Body of pancreas (tissue), 4 donors: ENCODE measurements around the gene PBX1. TPM values are rescaled to one million over a fixed set of nuclear protein-coding genes. Genes with fewer than 3 reads are reported as not detected.

Source experiments
- ATAC-seq: fragments of 150-250 bp; one replicate; pipeline ENCODE4 v1.9.1; 2016
- DNase-seq, 4 donors: peaks; one replicate each; pipeline ENCODE4 v3.0.0-alpha.2; 2019
- H3K27ac ChIP-seq, 4 donors: fragments of 200-600 bp; sonication (generic); 1 replicate in 3 of 4; 2 replicates in 1 of 4; pipeline versions ENCODE4 v1.5.1 to v1.6.1; 2016 to 2019; ENCODE audit warnings: mild to moderate bottlenecking in 1 of 4, mixed read lengths in 1 of 4, moderate library complexity in 1 of 4
- H3K27me3 ChIP-seq, 2 donors: fragments of 200-600 bp; sonication (generic); one replicate each; pipeline ENCODE4 v1.6.0; 2016; ENCODE audit warnings: mild to moderate bottlenecking in 1 of 2
- H3K36me3 ChIP-seq, 2 donors: fragments of 200-600 bp; sonication (generic); replicated peaks in 1 of 2; 2 replicates each; pipeline ENCODE4 v1.5.1; 2016; ENCODE audit warnings: low read depth in 2 of 2; ENCODE audit not compliant: insufficient read depth in 1 of 2
- H3K4me1 ChIP-seq: fragments of 200-600 bp; sonication (generic); one replicate; pipeline ENCODE4 v1.6.0; 2016
- H3K4me3 ChIP-seq, 2 donors: fragments of 200-600 bp; sonication (generic); 1 replicate in 1 of 2; 2 replicates in 1 of 2; pipeline ENCODE4 v1.5.1; 2016 to 2019
- H3K9me3 ChIP-seq, 3 donors: fragments of 200-600 bp; sonication (generic); 1 replicate in 2 of 3; 2 replicates in 1 of 3; pipeline ENCODE4 v1.5.1; 2016
- POLR2A ChIP-seq, 3 donors: fragments of 450-650 bp; IDR thresholded peaks; one replicate each; pipeline ENCODE4 v1.6.1; 2016; ENCODE audit warnings: antibody characterized with exemption in 3 of 3, mild to moderate bottlenecking in 2 of 3
- WGBS, 2 donors: methylation state at CpG; one replicate each; pipeline ENCODE4 v1.1.5; 2017; 5-methylcytosine and 5-hydroxymethylcytosine counted together
- intact Hi-C: fragments of 100-400 bp; cut with DNase I; formaldehyde crosslinking; loops from one replicate; pipeline ENCODE4 v1.15.1; 2023
- total RNA-seq, 2 donors: library from RNA; depleted of rRNA; stranded (reverse); fragments of >200 nt; gene quantifications; one replicate each; pipeline ENCODE4 v1.1.0, GENCODE V29; 2016
- TF ChIP-seq, protein P1 (sequence below), 7 experiments: fragments of 450-650 bp in 4 of 7; fragments of 200-600 bp in 3 of 7; sonication (generic) in 3 of 7; IDR thresholded peaks; one replicate each; pipeline ENCODE4 v1.5.1; 2016 to 2019; ENCODE audit warnings: antibody characterized with exemption in 7 of 7

The PBX1 gene
- total RNA-seq, 2 donors from 2014 or later: 83.1 to 111 TPM

DNA sequence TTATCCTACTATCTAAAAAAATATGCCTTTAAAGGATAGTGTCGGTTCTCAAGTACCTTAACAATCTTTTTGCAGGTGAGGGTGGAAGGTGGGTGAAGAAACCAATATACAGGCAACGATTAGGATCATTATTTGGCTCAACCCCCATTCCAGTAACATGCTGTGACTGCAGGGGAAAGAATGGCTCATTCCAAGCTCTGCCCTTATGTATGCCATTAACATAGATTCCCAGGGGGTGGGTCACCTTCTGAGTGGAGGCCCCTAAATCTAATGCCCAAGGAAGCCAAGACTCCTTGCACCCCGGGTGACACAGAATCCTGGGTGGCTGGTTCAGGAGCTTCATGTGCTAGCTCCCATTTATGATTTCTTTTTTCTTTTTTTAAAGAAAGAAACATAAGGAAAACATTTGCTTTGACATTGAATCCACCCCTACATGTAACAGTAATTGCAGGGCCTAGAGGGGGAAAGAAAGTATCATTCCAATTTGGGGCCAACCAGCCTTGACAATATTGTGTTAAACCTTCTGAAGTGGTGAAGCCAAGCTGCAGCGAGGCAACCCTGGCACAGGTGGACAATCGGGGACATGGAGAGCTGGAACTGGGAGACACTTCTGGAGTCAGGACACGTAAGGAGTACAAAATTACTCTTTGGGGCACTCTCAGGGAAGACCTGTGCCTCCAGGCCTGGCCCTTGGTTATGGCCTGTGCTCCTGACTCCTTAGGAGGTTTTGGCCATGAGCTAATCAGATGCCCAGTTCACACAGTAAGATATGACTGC is 200.3 kb downstream of the PBX1 start:
- peak overlapping the region in 3 of 4 donors; percentile 16 to 39 (median 32) for H3K27ac ChIP-seq
- no peak for ATAC-seq
- no peak overlapping the region for H3K4me3 ChIP-seq
- H3K4me1 ChIP-seq: peaks cover 28% of the 10 kb centered on the region
- intact Hi-C loops: no loop called here
- H3K36me3 ChIP-seq: no peaks in the 10 kb centered on the region
- no peaks in the 10 kb centered on the region for H3K9me3 ChIP-seq
- no peak for DNase-seq
- WGBS, 2 donors: 72 to 77% methylated on average over 5 to 6 of the region's 6 CpGs
- no peaks in the 10 kb centered on the region for H3K27me3 ChIP-seq
- TF ChIP-seq POLR2A (IDR thresholded peaks at IDR 0.05): no peak

DNA sequence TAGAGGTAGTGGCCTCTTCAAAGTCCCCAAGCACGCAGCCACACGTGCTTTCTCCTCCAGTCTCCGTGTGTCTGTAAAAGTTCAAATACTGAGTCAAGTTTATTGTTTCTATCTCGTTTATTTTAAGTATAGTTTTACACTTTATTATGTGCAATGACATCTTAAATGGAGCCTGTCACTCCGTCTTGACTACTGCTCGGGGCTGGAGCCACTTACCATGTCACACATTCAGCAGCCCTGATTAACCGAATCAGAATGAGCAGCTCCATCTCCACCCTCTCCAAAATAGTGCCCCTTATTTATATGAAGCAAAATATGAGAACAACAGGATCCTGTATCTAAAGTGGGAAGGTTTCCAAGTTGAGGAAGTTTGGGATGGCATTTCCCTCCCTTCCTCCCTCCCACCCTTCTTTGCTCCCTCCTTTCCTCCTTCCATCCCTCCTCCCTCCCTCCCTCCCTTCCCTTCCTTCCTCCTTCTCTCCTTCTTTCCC is 201.0 kb downstream of the PBX1 start:
- H3K4me1 ChIP-seq: peaks cover 27% of the 10 kb centered on the region
- peak overlapping the region in 2 of 4 donors; percentile 16 to 39 for H3K27ac ChIP-seq
- no peak for DNase-seq
- ATAC-seq: no peak
- TF ChIP-seq, protein P1, sequence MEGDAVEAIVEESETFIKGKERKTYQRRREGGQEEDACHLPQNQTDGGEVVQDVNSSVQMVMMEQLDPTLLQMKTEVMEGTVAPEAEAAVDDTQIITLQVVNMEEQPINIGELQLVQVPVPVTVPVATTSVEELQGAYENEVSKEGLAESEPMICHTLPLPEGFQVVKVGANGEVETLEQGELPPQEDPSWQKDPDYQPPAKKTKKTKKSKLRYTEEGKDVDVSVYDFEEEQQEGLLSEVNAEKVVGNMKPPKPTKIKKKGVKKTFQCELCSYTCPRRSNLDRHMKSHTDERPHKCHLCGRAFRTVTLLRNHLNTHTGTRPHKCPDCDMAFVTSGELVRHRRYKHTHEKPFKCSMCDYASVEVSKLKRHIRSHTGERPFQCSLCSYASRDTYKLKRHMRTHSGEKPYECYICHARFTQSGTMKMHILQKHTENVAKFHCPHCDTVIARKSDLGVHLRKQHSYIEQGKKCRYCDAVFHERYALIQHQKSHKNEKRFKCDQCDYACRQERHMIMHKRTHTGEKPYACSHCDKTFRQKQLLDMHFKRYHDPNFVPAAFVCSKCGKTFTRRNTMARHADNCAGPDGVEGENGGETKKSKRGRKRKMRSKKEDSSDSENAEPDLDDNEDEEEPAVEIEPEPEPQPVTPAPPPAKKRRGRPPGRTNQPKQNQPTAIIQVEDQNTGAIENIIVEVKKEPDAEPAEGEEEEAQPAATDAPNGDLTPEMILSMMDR (IDR thresholded peaks at IDR 0.05): no peak
- no peak for TF ChIP-seq POLR2A (IDR thresholded peaks at IDR 0.05)
- no peak overlapping the region for H3K4me3 ChIP-seq
- 65 to 73% methylated on average over 7 of the region's 7 CpGs for WGBS, 2 donors
- no peaks in the 10 kb centered on the region for H3K27me3 ChIP-seq
- H3K36me3 ChIP-seq: no peaks in the 10 kb centered on the region
- intact Hi-C loops: no loop called here
- no peaks in the 10 kb centered on the region for H3K9me3 ChIP-seq

- peaks cover 27% of the 10 kb centered on the region for H3K4me1 ChIP-seq
- intact Hi-C loops: no loop called here
- H3K4me3 ChIP-seq: no peak overlapping the region
- no peaks in the 10 kb centered on the region for H3K36me3 ChIP-seq
- no peak overlapping the region for H3K27ac ChIP-seq
- ATAC-seq: no peak
- no peak for TF ChIP-seq POLR2A (IDR thresholded peaks at IDR 0.05)
- TF ChIP-seq, protein P1 (IDR thresholded peaks at IDR 0.05): no peak
- H3K9me3 ChIP-seq: no peaks in the 10 kb centered on the region
- no peaks in the 10 kb centered on the region for H3K27me3 ChIP-seq
- DNase-seq: no peak
- WGBS, 2 donors: 71 to 76% methylated on average over 5 of the region's 5 CpGs
These were observed 201.6 kb downstream of the PBX1 start for GRCh38 chr1:164760569-164760968.

DNA sequence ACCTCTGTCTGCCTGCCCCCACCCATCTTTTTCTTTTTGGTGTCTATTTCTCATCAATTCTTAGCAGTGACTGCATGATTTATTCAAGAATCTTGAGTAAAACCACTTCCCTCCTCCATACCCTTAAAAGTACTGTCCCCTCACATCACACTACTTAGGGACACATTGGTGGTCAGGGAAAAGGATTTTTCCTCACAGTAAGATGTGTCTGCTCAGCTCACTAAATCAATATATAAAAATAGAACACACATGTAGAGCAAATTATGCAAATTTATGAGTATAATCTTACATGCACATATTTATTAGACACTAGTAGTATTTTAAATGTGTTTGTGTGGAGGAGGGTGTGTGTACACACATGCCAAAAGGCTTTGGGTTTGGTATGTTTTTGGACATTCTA is 202.0 kb downstream of the PBX1 start:
- Histone ChIP-seq H3K27ac (no peak overlapping the region), H3K4me3 (no peak overlapping the region), H3K27me3 (no peaks in the 10 kb centered on the region), H3K9me3 (no peaks in the 10 kb centered on the region), H3K36me3 (no peaks in the 10 kb centered on the region), H3K4me1 (peaks cover 28% of the 10 kb centered on the region)
- ATAC-seq (no peak), DNase-seq (no peak)
- TF ChIP-seq POLR2A (IDR thresholded peaks at IDR 0.05): no peak
- TF ChIP-seq, protein P1 (IDR thresholded peaks at IDR 0.05): no peak
- intact Hi-C loops: no loop called here

GRCh38 chr1:164763098-164763497 is 204.1 kb downstream of the PBX1 start:
- Histone ChIP-seq H3K27me3 (no peaks in the 10 kb centered on the region), H3K27ac (no peak overlapping the region), H3K4me1 (peaks cover 47% of the 10 kb centered on the region), H3K36me3 (no peaks in the 10 kb centered on the region), H3K9me3 (no peaks in the 10 kb centered on the region), H3K4me3 (no peak overlapping the region)
- no peak for TF ChIP-seq POLR2A (IDR thresholded peaks at IDR 0.05)
- TF ChIP-seq, protein P1 (IDR thresholded peaks at IDR 0.05): no peak
- no peak for ATAC-seq
- DNase-seq: no peak
- WGBS, 2 donors: 83 to 91% methylated on average over 2 of the region's 2 CpGs
- intact Hi-C loops: no loop called here
